ENCODE data around the gene ZNF436.
"Not testable (repeated sequence)": the region's sequence is repeated elsewhere in the genome, so short reads cannot be mapped to it uniquely, and the experiment has no call there.

The ZNF436 gene

GRCh38 chr1:23381233-23381885 lies 11.7 kb upstream of the ZNF436 start:
- TF ChIP-seq, protein P1, sequence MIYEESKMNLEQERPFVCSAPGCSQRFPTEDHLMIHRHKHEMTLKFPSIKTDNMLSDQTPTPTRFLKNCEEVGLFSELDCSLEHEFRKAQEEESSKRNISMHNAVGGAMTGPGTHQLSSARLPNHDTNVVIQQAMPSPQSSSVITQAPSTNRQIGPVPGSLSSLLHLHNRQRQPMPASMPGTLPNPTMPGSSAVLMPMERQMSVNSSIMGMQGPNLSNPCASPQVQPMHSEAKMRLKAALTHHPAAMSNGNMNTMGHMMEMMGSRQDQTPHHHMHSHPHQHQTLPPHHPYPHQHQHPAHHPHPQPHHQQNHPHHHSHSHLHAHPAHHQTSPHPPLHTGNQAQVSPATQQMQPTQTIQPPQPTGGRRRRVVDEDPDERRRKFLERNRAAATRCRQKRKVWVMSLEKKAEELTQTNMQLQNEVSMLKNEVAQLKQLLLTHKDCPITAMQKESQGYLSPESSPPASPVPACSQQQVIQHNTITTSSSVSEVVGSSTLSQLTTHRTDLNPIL (CRISPR knock-in tag; IDR thresholded peaks at IDR 0.05; ENCODE audit: low read depth): no peak
- TF ChIP-seq TOX (CRISPR knock-in tag; IDR thresholded peaks at IDR 0.05; ENCODE audit: borderline replicate concordance) (no peak), ARNTL (CRISPR knock-in tag; IDR thresholded peaks at IDR 0.05; ENCODE audit: borderline replicate concordance, low read depth) (no peak), CSDC2 (CRISPR knock-in tag; IDR thresholded peaks at IDR 0.05) (no peak), ZC3H10 (CRISPR knock-in tag; IDR thresholded peaks at IDR 0.05) (no peak), ZNF70 (CRISPR knock-in tag; IDR thresholded peaks at IDR 0.05) (no peak), GLIS3 (CRISPR knock-in tag; IDR thresholded peaks at IDR 0.05) (no peak), SNAI2 (CRISPR knock-in tag; IDR thresholded peaks at IDR 0.05) (no peak), OSR1 (CRISPR knock-in tag; IDR thresholded peaks at IDR 0.05) (no peak), ESRRG (CRISPR knock-in tag; IDR thresholded peaks at IDR 0.05) (no peak), ZFP3 (CRISPR knock-in tag; IDR thresholded peaks at IDR 0.05) (no peak)
- TF ChIP-seq, protein P2, sequence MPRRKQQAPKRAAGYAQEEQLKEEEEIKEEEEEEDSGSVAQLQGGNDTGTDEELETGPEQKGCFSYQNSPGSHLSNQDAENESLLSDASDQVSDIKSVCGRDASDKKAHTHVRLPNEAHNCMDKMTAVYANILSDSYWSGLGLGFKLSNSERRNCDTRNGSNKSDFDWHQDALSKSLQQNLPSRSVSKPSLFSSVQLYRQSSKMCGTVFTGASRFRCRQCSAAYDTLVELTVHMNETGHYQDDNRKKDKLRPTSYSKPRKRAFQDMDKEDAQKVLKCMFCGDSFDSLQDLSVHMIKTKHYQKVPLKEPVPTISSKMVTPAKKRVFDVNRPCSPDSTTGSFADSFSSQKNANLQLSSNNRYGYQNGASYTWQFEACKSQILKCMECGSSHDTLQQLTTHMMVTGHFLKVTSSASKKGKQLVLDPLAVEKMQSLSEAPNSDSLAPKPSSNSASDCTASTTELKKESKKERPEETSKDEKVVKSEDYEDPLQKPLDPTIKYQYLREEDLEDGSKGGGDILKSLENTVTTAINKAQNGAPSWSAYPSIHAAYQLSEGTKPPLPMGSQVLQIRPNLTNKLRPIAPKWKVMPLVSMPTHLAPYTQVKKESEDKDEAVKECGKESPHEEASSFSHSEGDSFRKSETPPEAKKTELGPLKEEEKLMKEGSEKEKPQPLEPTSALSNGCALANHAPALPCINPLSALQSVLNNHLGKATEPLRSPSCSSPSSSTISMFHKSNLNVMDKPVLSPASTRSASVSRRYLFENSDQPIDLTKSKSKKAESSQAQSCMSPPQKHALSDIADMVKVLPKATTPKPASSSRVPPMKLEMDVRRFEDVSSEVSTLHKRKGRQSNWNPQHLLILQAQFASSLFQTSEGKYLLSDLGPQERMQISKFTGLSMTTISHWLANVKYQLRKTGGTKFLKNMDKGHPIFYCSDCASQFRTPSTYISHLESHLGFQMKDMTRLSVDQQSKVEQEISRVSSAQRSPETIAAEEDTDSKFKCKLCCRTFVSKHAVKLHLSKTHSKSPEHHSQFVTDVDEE (CRISPR knock-in tag; IDR thresholded peaks at IDR 0.05): no peak
- no peak for ATAC-seq

- ATAC-seq: no peak
These were observed 11.1 kb upstream of the ZNF436 start for GRCh38 chr1:23380719-23381118.

GRCh38 chr1:23380236-23380635 lies 10.6 kb upstream of the ZNF436 start:
- ATAC-seq: not testable (repeated sequence)

More at GRCh38 chr1:23380719-23381118, 11.1 kb upstream of the ZNF436 start:
- TF ChIP-seq SNAI2 (CRISPR knock-in tag; IDR thresholded peaks at IDR 0.05): no peak
- no peak for TF ChIP-seq ZFP30 (CRISPR knock-in tag; IDR thresholded peaks at IDR 0.05)
- TF ChIP-seq GLIS3 (CRISPR knock-in tag; IDR thresholded peaks at IDR 0.05): no peak
- no peak for TF ChIP-seq ARNTL (CRISPR knock-in tag; IDR thresholded peaks at IDR 0.05; ENCODE audit: borderline replicate concordance, low read depth)
- TF ChIP-seq, protein P1 (CRISPR knock-in tag; IDR thresholded peaks at IDR 0.05; ENCODE audit: low read depth): no peak
- TF ChIP-seq ISL1 (CRISPR knock-in tag; IDR thresholded peaks at IDR 0.05): no peak
- no peak for TF ChIP-seq BACH2 (CRISPR knock-in tag; IDR thresholded peaks at IDR 0.05; ENCODE audit: borderline replicate concordance)
- no peak for TF ChIP-seq ZC3H10 (CRISPR knock-in tag; IDR thresholded peaks at IDR 0.05)
- TF ChIP-seq TCF4 (CRISPR knock-in tag; IDR thresholded peaks at IDR 0.05; ENCODE audit: borderline replicate concordance): no peak
- no peak for TF ChIP-seq POU6F1 (CRISPR knock-in tag; IDR thresholded peaks at IDR 0.05; ENCODE audit: borderline replicate concordance, low read depth)
- no peak for TF ChIP-seq CSDC2 (CRISPR knock-in tag; IDR thresholded peaks at IDR 0.05)
- no peak for TF ChIP-seq ESRRG (CRISPR knock-in tag; IDR thresholded peaks at IDR 0.05)
- no peak for TF ChIP-seq ZNF565 (CRISPR knock-in tag; conservative IDR thresholded peaks at IDR 0.05; ENCODE audit: low read depth)
- TF ChIP-seq CSRNP3 (CRISPR knock-in tag; IDR thresholded peaks at IDR 0.05): no peak

All from SK-N-SH treated with all-trans-retinoic acid at 6 μM for 48 hours (cell line).